ENCODE data around the gene SDHB.

The SDHB gene

GRCh38 chr1:17028662-17029188 is 25.1 kb downstream of the SDHB start:
- Histone ChIP-seq H3K4me1 (ENCODE audit: control insufficient read depth, insufficient read depth, low read length) (no peaks in the 10 kb centered on the region), H3K4me3 (ENCODE audit: low read depth, low read length) (no peak overlapping the region), H3K36me3 (ENCODE audit: control insufficient read depth in 2 of 2, insufficient read depth in 1 of 2, low read length in 2 of 2) (peaks cover 44 to 93% of the 10 kb centered on the region in 2 experiments), H3K9me3 (ENCODE audit: control insufficient read depth, insufficient read depth, low read depth, low read length) (no peaks in the 10 kb centered on the region), H3K27ac (ENCODE audit: extremely low read depth, low read depth, low read length) (no peak overlapping the region)
- CTCF ChIA-PET, result interaction anchor here (0.6 kb wide), 1 partner anchor 17 kb away, joined by 3 read pairs; no protein-coding TSS in a partner anchor
- POLR2A ChIA-PET, result interaction anchor here (0.6 kb wide), 1 partner anchor 429 kb away, joined by 3 read pairs; no protein-coding TSS in a partner anchor
- TF ChIP-seq ZNF433 (tag by site-specific recombination; IDR thresholded peaks at IDR 0.05; ENCODE audit: low read depth), result no peak
- TF ChIP-seq ZNF10 (tag by site-specific recombination; IDR thresholded peaks at IDR 0.05), result no peak
- TF ChIP-seq ZNF362 (tag by site-specific recombination; IDR thresholded peaks at IDR 0.05), result 0 out of 2 replicates have a peak, but pooled peaks have one; percentile 38

- POLR2A ChIA-PET, result no interaction called here
- H3K9me3 ChIP-seq (ENCODE audit: control insufficient read depth, insufficient read depth, low read depth, low read length), result no peaks in the 10 kb centered on the region
- CTCF ChIA-PET, result interaction anchor here (0.6 to 0.9 kb wide), 2 partner anchors 10 to 68 kb away, joined by 3 read pairs; no protein-coding TSS in a partner anchor
- no peaks in the 10 kb centered on the region for H3K4me1 ChIP-seq (ENCODE audit: control insufficient read depth, insufficient read depth, low read length)
- H3K36me3 ChIP-seq (ENCODE audit: control insufficient read depth in 2 of 2, insufficient read depth in 1 of 2, low read length in 2 of 2), result peaks cover 40 to 93% of the 10 kb centered on the region in 2 experiments
- H3K27ac ChIP-seq (ENCODE audit: extremely low read depth, low read depth, low read length), result no peak overlapping the region
- H3K4me3 ChIP-seq (ENCODE audit: low read depth, low read length), result no peak overlapping the region
- 0 out of 2 replicates have a peak, but pooled peaks have one; percentile 1 for TF ChIP-seq ZNF513 (tag by site-specific recombination; IDR thresholded peaks at IDR 0.05)
- TF ChIP-seq REST (tag by site-specific recombination; IDR thresholded peaks at IDR 0.05), result no peak
Measured at GRCh38 chr1:17027900-17028299, 25.9 kb downstream of the SDHB start.

GRCh38 chr1:17027403-17027802 is 26.4 kb downstream of the SDHB start:
- H3K9me3 ChIP-seq (ENCODE audit: control insufficient read depth, insufficient read depth, low read depth, low read length), result no peaks in the 10 kb centered on the region
- TF ChIP-seq ZNF280D (tag by site-specific recombination; IDR thresholded peaks at IDR 0.05) (no peak), MZF1 (tag by site-specific recombination; IDR thresholded peaks at IDR 0.05; ENCODE audit: borderline replicate concordance) (no peak), ZNF112 (tag by site-specific recombination; IDR thresholded peaks at IDR 0.05) (no peak), ZNF140 (tag by site-specific recombination; IDR thresholded peaks at IDR 0.05) (no peak)
- H3K4me1 ChIP-seq (ENCODE audit: control insufficient read depth, insufficient read depth, low read length), result no peaks in the 10 kb centered on the region
- H3K27ac ChIP-seq (ENCODE audit: extremely low read depth, low read depth, low read length), result no peak overlapping the region
- H3K4me3 ChIP-seq (ENCODE audit: low read depth, low read length), result no peak overlapping the region
- CTCF ChIA-PET, result interaction anchor here (0.6 to 0.9 kb wide), 2 partner anchors 11 to 67 kb away, joined by 3 read pairs; no protein-coding TSS in a partner anchor
- POLR2A ChIA-PET, result no interaction called here
- H3K36me3 ChIP-seq (ENCODE audit: control insufficient read depth in 2 of 2, insufficient read depth in 1 of 2, low read length in 2 of 2), result peaks cover 40 to 93% of the 10 kb centered on the region in 2 experiments

Measured in HEK293 (cell line).